ENCODE measurements around the gene ANTXRL. TPM values are rescaled to one million over a fixed set of nuclear protein-coding genes. Genes with fewer than 3 reads are reported as not detected.

Gene ANTXRL
- total and polyA plus RNA-seq, 2 experiments from 2014 or later = not detected

DNA sequence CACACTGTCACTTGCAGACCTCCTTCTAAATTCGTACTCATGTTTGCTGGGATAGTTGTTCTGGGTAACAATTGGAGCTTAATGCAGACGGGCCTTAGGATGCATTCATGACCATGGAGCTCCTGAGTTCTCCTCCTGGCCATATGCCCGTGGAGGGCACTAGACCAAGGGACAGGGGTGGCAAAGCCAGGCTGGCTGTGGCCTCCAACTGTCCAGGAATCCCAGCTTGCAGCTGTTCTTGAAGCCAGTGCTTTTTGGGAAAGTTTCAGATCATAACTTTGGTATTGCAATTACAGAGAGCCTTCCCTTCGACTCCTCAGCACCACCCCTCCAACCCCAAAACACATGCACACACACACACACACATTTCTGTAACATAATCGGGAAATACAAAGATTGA, 30.6 kb downstream of the ANTXRL start (continued):
- TF ChIP-seq, protein P1, sequence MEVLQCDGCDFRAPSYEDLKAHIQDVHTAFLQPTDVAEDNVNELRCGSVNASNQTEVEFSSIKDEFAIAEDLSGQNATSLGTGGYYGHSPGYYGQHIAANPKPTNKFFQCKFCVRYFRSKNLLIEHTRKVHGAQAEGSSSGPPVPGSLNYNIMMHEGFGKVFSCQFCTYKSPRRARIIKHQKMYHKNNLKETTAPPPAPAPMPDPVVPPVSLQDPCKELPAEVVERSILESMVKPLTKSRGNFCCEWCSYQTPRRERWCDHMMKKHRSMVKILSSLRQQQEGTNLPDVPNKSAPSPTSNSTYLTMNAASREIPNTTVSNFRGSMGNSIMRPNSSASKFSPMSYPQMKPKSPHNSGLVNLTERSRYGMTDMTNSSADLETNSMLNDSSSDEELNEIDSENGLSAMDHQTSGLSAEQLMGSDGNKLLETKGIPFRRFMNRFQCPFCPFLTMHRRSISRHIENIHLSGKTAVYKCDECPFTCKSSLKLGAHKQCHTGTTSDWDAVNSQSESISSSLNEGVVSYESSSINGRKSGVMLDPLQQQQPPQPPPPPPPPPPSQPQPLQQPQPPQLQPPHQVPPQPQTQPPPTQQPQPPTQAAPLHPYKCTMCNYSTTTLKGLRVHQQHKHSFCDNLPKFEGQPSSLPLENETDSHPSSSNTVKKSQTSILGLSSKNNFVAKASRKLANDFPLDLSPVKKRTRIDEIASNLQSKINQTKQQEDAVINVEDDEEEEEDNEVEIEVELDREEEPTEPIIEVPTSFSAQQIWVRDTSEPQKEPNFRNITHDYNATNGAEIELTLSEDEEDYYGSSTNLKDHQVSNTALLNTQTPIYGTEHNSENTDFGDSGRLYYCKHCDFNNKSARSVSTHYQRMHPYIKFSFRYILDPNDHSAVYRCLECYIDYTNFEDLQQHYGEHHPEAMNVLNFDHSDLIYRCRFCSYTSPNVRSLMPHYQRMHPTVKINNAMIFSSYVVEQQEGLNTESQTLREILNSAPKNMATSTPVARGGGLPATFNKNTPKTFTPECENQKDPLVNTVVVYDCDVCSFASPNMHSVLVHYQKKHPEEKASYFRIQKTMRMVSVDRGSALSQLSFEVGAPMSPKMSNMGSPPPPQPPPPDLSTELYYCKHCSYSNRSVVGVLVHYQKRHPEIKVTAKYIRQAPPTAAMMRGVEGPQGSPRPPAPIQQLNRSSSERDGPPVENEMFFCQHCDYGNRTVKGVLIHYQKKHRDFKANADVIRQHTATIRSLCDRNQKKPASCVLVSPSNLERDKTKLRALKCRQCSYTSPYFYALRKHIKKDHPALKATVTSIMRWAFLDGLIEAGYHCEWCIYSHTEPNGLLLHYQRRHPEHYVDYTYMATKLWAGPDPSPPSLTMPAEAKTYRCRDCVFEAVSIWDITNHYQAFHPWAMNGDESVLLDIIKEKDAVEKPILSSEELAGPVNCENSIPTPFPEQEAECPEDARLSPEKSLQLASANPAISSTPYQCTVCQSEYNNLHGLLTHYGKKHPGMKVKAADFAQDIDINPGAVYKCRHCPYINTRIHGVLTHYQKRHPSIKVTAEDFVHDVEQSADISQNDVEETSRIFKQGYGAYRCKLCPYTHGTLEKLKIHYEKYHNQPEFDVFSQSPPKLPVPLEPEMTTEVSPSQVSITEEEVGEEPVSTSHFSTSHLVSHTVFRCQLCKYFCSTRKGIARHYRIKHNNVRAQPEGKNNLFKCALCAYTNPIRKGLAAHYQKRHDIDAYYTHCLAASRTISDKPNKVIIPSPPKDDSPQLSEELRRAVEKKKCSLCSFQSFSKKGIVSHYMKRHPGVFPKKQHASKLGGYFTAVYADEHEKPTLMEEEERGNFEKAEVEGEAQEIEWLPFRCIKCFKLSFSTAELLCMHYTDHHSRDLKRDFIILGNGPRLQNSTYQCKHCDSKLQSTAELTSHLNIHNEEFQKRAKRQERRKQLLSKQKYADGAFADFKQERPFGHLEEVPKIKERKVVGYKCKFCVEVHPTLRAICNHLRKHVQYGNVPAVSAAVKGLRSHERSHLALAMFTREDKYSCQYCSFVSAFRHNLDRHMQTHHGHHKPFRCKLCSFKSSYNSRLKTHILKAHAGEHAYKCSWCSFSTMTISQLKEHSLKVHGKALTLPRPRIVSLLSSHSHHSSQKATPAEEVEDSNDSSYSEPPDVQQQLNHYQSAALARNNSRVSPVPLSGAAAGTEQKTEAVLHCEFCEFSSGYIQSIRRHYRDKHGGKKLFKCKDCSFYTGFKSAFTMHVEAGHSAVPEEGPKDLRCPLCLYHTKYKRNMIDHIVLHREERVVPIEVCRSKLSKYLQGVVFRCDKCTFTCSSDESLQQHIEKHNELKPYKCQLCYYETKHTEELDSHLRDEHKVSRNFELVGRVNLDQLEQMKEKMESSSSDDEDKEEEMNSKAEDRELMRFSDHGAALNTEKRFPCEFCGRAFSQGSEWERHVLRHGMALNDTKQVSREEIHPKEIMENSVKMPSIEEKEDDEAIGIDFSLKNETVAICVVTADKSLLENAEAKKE (CRISPR knock-in tag; IDR thresholded peaks at IDR 0.05) = no peak
- no peak for TF ChIP-seq JUNB (IDR thresholded peaks at IDR 0.05; ENCODE audit: unreplicated experiment)

GRCh38 chr10:46317889-46318288, 31.1 kb downstream of the ANTXRL start:
- H3K27me3 ChIP-seq (ENCODE audit: insufficient read depth) = no peaks in the 10 kb centered on the region
- no peak for DNase-seq (ENCODE audit: low spot score)
- peaks cover 17% of the 10 kb centered on the region for H3K4me1 Mint-ChIP-seq
- H3K4me3 Mint-ChIP-seq = no peak overlapping the region
- H3K9me2 ChIP-seq (ENCODE audit: insufficient read depth) = no peaks in the 10 kb centered on the region
- H3K27ac Mint-ChIP-seq = no peak overlapping the region
- no peak for TF ChIP-seq EZH2 (IDR thresholded peaks at IDR 0.05; ENCODE audit: low read depth, unreplicated experiment)
- TF ChIP-seq STAT1 (IDR thresholded peaks at IDR 0.05; ENCODE audit: unreplicated experiment) = no peak
- TF ChIP-seq POLR2AphosphoS5 (IDR thresholded peaks at IDR 0.05; ENCODE audit: low read depth) = no peak
- no peak for TF ChIP-seq ETS1 (IDR thresholded peaks at IDR 0.05)
- no peak for TF ChIP-seq ZNF114 (CRISPR knock-in tag; IDR thresholded peaks at IDR 0.05)
- no peak for TF ChIP-seq CTCF (conservative IDR thresholded peaks at IDR 0.05; ENCODE audit: low read depth in 2 of 2)
- no peak for TF ChIP-seq CREB1 (CRISPR knock-in tag; IDR thresholded peaks at IDR 0.05; ENCODE audit: low read depth)
- no peaks in the 10 kb centered on the region for H3K27me3 Mint-ChIP-seq (ENCODE audit: insufficient read depth, low read depth, poor library complexity)
- H4K20me1 ChIP-seq (replicated peaks; ENCODE audit: insufficient read depth) = no peaks in the 10 kb centered on the region
- no peaks in the 10 kb centered on the region for H3K79me2 ChIP-seq (replicated peaks; ENCODE audit: insufficient read depth)
- H3K4me2 ChIP-seq = no peak overlapping the region
- H3K36me3 ChIP-seq (ENCODE audit: insufficient read depth) = no peaks in the 10 kb centered on the region
- no peak overlapping the region for H3K4me3 ChIP-seq
- H2AFZ ChIP-seq = no peak overlapping the region
- peaks cover 5% of the 10 kb centered on the region; the same call in 1 of the 2 replicates for H3K4me1 ChIP-seq (ENCODE audit: insufficient read depth)
- H3K27ac ChIP-seq (ENCODE audit: low read depth) = no peak overlapping the region
- no peaks in the 10 kb centered on the region for H3K36me3 Mint-ChIP-seq (ENCODE audit: low read depth)
- H3K9me3 Mint-ChIP-seq = no peaks in the 10 kb centered on the region
- H3F3A ChIP-seq (replicated peaks; ENCODE audit: low read depth) = no peaks in the 10 kb centered on the region
- ATAC-seq = no peak

Data from GM23338 (cell line).